Mesothelial cell of epicardium (in vitro differentiated cells): ENCODE data around the gene BNC1. TPM values are rescaled to one million over a fixed set of nuclear protein-coding genes. Genes with fewer than 3 reads are reported as not detected.

Source experiments
- DNase-seq, 2 experiments: peaks; one replicate each; pipeline ENCODE4 v3.0.0; 2021; ENCODE audit warnings: low spot score in 2 of 2; ENCODE audit not compliant: unreplicated experiment in 2 of 2
- H3K27ac Mint-ChIP-seq: 2 replicates; pipeline ENCODE4 v1.8.0; 2021; ENCODE audit warnings: mixed read lengths
- H3K27me3 Mint-ChIP-seq: 2 replicates; pipeline ENCODE4 v1.8.0; 2021; ENCODE audit warnings: low read depth, mixed read lengths
- H3K36me3 Mint-ChIP-seq: 2 replicates; pipeline ENCODE4 v1.8.0; 2021; ENCODE audit warnings: mixed read lengths
- H3K4me1 Mint-ChIP-seq: 2 replicates; pipeline ENCODE4 v1.8.0; 2021; ENCODE audit warnings: mixed read lengths
- H3K4me3 Mint-ChIP-seq: 2 replicates; pipeline ENCODE4 v1.8.0; 2021; ENCODE audit warnings: mild to moderate bottlenecking, moderate library complexity, mixed read lengths
- H3K9me3 Mint-ChIP-seq: 2 replicates; pipeline ENCODE4 v1.8.0; 2021; ENCODE audit warnings: mixed read lengths
- total RNA-seq: library from RNA; stranded (reverse); gene quantifications from 3 replicates; pipeline ENCODE4 v1.2.1, GENCODE V29; 2021
- TF ChIP-seq, protein P1 (sequence below): fragments of 200-600 bp; sonication (generic); IDR thresholded peaks from one replicate; pipeline ENCODE4 v1.5.0; 2021; ENCODE audit warnings: antibody characterized with exemption; ENCODE audit not compliant: unreplicated experiment

The BNC1 gene
- total RNA-seq, 1 donor from 2014 or later, result 50.9 TPM

DNA sequence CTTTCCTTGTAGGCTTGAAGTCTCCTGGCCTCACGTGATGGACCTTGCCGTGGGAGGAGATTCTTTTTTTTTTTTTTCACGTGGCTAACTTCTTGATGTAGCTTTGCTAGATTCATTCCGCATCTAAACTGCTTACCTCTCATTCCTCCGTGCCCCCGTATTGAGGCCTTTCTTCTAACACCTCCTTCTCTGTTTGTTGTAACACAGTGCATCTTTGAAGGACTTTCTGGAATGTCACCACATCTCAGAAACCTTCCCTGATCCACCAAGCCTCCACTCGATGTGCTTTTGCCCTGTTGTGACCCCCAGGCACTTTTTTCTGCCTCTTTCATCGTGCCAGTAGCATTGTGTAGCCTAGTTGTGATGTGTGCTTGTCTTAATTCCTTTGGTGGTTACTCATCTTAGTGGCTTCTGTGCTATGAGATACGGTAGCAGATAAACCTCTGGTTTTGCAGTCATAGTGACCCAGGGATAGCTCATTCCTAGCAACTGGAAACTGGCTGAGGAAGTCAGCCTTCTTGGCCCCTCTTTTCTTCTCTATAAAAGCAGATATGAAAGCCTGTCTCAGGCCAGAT lies 1.6 kb upstream of the BNC1 start:
- Mint-ChIP-seq H3K27me3 (peaks cover 35% of the 10 kb centered on the region), H3K4me3 (peak overlapping the region; percentile 71), H3K27ac (peak overlapping the region; percentile 79)

DNA sequence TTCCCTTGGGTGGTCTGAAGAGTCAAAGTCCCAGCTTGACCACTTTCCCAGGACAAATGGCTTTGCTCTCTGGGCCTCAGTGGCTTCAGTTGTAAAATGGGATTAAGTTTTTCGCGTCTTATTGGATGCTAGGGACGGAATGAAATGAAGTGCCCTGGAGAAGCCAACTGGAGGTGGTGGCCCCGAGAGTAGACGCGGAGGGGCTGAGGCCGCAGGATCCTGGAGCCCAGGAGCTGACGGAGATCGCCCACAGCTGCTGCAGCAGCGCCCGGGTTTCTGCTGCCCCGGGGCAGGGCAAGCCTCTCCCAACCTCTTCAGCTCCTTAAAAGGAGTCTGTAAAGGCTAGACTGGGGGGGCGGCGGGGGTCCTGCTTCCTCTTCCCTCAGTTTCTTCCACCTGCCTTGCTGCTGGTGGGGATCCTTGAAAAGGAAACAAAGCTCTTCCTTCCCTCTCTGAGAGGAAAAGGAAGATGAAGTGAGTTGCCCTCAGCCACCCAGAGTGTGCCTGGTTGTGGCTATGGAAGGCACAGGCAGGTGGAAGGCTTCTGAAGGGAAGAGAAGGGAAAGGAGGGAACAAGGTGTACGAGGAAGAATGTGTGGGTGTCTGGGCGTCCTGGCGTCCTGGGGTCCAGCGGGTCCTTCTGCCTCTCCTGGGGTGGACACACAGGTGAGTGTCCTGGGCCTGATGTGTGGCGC lies 967 bp upstream of the BNC1 start:
- H3K27me3 Mint-ChIP-seq, result peaks cover 41% of the 10 kb centered on the region
- H3K27ac Mint-ChIP-seq, result peak overlapping the region; percentile 79
- peaks cover 69% of the 10 kb centered on the region for H3K4me1 Mint-ChIP-seq
- H3K9me3 Mint-ChIP-seq, result no peaks in the 10 kb centered on the region
- TF ChIP-seq, protein P1, sequence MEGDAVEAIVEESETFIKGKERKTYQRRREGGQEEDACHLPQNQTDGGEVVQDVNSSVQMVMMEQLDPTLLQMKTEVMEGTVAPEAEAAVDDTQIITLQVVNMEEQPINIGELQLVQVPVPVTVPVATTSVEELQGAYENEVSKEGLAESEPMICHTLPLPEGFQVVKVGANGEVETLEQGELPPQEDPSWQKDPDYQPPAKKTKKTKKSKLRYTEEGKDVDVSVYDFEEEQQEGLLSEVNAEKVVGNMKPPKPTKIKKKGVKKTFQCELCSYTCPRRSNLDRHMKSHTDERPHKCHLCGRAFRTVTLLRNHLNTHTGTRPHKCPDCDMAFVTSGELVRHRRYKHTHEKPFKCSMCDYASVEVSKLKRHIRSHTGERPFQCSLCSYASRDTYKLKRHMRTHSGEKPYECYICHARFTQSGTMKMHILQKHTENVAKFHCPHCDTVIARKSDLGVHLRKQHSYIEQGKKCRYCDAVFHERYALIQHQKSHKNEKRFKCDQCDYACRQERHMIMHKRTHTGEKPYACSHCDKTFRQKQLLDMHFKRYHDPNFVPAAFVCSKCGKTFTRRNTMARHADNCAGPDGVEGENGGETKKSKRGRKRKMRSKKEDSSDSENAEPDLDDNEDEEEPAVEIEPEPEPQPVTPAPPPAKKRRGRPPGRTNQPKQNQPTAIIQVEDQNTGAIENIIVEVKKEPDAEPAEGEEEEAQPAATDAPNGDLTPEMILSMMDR, result no peak
- DNase-seq, result no peak
- no peaks in the 10 kb centered on the region for H3K36me3 Mint-ChIP-seq
- H3K4me3 Mint-ChIP-seq, result peak overlapping the region; percentile 71

More for the DNA sequence above, 1.6 kb upstream of the BNC1 start:
- TF ChIP-seq, protein P1, result no peak
- Mint-ChIP-seq H3K4me1 (peaks cover 64% of the 10 kb centered on the region), H3K9me3 (no peaks in the 10 kb centered on the region), H3K36me3 (no peaks in the 10 kb centered on the region)
- no peak for DNase-seq

DNA sequence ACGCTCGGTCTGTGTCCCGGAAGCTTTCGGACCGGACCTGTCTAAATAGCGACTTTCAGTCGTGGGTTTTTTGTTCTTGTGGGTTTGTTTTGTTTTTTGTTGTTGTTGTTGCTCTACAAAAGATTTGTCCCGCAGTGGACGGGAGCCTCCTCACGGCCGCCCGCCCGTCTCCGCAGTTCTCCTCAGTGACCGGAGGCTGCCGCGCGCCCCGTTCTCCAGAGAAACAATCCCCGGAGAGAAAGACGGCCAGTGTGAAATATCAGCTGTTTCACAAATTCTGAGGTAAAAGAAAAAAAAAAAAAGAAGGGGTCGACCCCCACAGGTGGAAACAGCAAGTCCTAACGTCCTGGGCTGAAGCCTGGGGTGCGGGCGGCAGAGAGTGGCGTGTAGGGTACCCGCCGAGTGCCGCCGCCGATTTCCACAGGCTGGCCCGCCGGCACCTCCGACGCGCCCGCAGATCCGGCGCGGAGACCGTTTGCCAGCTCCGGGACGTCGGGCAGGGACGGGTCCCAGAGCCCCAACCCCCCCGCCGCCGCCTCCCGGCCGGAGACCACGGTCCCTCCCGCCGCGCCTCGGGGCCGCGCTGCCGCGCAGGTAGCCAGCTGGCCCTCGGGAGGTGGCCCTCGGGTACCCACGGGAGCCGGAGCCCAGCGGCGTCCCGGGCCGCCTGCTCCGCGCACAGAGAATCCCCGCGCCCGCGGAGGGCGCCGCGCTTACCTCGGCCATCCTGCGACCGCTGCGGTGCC lies 478 bp downstream of the BNC1 start:
- no peaks in the 10 kb centered on the region for H3K9me3 Mint-ChIP-seq
- peak in 1 of 2 experiments; percentile 50 for DNase-seq
- peaks cover 76% of the 10 kb centered on the region for H3K4me1 Mint-ChIP-seq
- no peaks in the 10 kb centered on the region for H3K36me3 Mint-ChIP-seq
- H3K27ac Mint-ChIP-seq, result peak overlapping the region; percentile 91
- peaks cover 48% of the 10 kb centered on the region for H3K27me3 Mint-ChIP-seq
- H3K4me3 Mint-ChIP-seq, result peak overlapping the region; percentile 87
- TF ChIP-seq, protein P1, result no peak

DNA sequence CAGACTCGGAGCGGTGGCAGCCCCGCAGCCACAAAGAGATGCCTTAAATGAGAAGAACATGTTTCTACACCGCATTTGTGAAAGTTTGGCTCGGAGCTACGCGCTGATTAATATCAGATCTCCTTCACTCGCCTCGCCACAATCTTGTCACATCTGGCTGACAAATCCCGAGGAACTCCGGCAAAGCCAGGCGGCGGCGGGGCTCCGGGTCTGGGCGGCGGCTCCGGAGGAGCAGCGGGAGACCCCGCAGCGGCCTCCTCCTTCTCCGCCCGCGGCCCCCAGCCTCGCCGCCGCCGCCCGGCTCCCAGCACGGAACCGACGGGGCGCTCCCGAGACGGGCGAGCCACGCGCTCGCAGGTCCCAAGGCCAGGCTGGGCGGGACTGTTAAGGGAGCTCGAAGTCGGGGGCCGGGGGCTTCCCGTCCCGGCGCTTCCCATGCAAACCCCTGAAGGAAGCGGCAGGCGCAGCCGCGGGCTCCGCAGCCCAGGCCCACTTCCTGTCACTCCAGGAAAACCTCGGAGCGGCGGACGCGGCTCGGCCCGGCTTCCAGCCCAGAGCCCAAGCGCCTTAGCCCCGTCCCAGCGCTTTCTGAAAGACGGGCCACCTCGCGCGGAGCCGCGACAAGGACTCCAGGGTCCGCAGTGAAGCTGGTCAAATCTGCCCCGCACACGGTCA lies 1.2 kb downstream of the BNC1 start:
- DNase-seq, result peak in 1 of 2 experiments; percentile 66
- Mint-ChIP-seq H3K27ac (peak overlapping the region; percentile 93), H3K9me3 (no peaks in the 10 kb centered on the region), H3K27me3 (peaks cover 48% of the 10 kb centered on the region), H3K36me3 (no peaks in the 10 kb centered on the region), H3K4me1 (peaks cover 72% of the 10 kb centered on the region), H3K4me3 (peak overlapping the region; percentile 87)
- TF ChIP-seq, protein P1, result no peak

DNA sequence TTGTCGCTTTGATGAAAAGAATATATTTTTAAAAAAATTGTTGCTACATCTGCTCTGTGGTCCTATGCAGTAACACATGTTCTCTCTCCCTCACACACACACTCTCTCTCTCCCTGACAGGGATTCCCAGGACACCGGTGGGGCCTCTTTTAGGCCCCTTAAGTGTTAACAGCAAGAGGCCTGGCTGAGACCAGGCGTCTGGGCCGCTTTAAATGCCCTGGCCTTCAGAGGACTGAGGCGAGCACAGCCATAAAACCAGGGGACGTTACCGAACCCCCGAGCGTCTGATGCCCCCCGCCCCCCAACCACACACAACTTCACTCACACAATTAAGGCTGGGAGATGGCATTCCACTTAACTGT lies 1.7 kb downstream of the BNC1 start:
- Mint-ChIP-seq H3K27me3 (peaks cover 48% of the 10 kb centered on the region), H3K36me3 (peaks cover 2% of the 10 kb centered on the region), H3K9me3 (no peaks in the 10 kb centered on the region), H3K4me3 (peak overlapping the region; percentile 87), H3K4me1 (peaks cover 71% of the 10 kb centered on the region), H3K27ac (peak overlapping the region; percentile 93)
- no peak for DNase-seq
- TF ChIP-seq, protein P1, result no peak
